ENCODE results near the gene EXOC4.
"Not testable (repeated sequence)": the region's sequence is repeated elsewhere in the genome, so short reads cannot be mapped to it uniquely, and the experiment has no call there.

Gene EXOC4

DNA sequence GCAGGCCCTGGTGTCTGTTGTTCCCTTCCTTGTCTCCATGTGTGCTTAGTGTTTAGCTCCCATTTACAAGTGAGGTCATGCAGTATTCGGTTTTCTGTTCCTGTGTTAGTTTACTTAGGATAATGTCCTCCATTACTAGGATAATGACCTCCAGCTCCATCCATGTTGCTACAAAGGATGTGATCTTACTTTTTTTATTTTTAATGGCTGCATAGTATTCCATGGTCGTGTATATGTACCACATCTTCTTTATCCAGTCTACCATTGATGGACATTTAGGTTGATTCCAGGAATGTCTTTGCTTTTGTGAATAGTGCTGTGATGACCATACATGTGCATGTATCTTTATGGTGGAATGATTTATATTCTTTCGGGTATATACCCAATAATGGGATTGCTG, 333.4 kb downstream of the EXOC4 start:
- DNase-seq: no peak

DNA sequence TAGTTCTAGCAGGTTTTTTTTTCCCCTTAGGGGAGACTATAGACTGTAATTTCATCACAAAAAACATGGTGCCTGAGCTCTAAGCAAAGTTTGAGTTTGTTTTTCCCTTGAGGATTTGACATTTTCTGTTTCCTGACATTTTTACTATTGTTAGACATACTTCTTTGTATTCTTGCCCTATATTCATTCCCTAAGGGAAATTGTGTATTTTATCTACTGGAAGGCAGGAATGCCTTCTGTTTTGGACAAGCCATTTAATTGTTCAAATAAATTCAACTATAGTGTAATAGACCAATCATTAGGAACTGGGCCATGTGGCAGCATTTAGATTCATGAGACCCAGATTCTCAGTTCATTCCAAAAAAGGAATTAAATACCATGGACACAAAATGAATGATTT, 335.0 kb downstream of the EXOC4 start:
- no peak for DNase-seq

DNA sequence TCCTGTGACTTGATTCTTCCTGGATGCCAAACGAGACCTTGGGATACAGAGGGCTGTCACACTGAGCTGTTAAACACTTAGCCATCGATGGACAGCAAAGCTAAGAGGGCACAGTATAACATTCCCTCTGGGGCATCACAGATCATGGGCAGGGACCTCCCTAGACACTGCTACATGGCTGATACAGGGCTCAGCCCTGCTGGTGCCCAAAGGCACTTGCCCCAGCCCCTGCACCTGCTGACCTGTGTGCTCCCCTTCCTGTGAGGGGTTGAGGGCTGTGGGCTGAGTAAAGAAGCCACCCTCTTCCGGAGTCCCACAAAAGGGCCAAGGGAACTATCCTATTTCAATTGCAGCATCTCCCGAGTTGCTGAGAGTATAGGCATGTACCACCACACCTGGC, 337.9 kb downstream of the EXOC4 start:
- no peak for DNase-seq

DNA sequence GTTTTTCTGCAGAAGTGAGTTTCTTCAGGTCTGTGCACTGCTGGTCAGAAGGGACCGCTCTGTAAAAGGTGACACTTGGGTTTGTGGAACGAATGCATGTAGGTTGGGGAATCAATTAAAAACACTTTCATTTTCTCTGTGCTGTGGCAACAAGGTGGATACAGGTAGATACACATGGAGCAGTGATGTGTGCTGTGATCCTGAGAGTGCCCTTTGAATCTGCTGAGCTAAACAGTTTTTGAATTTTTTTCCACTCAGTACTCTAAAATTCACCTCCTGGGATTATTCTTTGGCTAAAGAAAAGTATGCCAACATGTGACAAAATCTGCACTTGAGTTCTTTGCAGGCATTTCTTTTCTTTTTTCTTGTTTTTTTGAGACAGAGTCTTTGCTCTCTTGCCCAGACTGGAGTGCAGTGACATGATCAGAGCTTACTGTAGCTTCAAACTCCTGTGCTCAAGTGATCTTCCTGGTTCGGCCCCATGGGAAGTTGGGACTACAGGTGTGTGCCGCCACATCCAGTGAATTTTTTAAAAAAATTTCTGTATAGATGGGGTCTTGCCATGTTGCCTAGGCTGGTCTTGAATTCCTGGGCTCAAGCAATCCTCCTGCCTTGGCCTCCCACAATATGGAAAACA, 338.9 kb downstream of the EXOC4 start:
- no peak for DNase-seq

DNA sequence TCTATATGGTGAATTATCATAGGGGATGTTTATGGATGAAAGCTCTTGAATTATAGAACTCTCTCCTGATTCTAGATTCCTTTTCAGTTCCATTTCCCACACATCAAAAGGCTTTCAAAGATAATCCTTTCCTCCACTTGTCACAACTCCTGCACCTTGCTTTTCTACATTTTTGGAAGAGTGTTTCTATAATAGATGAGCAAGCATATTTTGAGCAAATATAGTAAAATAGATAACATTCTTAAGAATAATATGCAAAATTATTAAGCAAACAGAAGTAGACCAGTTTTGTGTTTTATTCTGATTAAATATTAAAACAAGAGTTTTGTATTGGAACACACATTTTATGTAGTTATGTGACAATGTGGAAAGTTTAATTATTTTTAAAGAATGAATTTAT, 340.7 kb downstream of the EXOC4 start:
- DNase-seq: no peak

DNA sequence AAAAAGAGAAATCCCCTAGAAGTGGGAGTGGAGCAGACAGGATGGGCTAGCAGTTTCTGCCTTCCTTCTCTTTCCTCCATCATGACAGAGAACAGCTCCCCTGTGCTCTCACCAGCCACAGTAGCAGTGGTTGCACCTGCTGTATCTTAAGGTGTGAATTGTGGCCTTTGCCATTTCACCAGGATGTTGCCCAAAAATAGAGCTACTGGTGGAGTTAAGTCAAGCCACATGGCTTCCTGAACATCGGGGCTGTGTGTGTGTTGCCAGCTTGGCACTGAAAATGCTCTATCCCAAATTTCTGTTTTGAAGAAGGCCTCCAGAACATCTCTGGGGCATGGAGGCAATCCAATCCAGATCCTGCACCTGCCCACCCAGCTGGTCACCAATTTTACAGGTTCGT, 348.7 kb downstream of the EXOC4 start:
- no peak for DNase-seq

DNA sequence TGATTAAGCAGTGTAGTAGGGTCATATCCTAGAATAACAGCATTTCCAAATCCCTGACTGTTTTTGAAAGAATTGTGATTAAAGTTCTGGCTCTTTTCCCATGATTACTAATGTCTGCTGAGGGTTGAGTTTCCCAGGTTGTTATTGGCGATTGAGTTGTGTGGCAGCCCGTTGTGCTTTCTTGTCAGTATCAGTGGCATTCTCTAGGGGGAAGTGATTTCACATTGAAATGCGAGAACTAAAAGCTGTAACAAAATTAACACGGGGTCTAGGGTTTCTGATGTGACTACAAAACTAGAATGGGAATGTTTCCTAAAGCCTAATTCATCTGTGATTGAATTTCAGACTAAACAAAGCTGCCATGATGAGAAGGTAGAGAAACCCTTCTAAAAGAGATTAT, 349.4 kb downstream of the EXOC4 start:
- no peak for DNase-seq

DNA sequence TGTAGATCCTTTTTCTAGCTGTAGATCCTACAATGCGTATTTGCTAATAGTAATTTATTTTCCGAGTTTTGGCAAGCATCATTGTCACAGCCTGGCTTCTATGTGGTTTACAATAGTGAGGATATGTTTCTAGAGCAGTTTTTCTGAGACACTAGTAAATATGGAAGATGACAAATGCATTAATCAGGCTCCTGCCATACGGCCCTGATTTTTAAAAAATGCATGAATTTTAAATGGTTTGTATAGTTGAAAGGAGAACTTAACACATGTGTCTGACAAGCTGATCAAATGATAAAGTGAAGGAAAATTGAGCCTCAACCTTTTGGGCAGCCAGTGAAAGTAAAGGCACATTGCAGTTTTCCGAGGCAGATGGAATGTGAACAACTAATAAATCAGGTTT, 354.1 kb downstream of the EXOC4 start:
- no peak for DNase-seq

DNA sequence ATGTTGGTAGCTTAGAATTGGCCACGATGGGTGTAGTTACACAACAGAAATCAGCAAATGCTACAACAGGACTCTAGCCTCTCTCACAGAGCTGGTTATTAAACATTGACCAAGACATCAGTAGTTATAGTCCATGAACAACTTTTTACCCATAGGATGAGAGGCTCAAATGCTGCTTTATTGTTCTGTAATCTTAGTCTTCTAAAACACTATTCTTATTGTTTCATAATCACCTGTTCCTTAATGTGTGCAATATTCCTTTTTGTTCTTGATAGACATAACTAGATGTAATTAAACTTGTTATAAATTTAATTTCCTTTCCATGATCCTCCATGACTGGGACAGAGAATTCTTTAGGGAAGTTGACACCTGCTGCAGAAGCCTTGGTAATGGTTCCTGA, 356.9 kb downstream of the EXOC4 start:
- DNase-seq: no peak

DNA sequence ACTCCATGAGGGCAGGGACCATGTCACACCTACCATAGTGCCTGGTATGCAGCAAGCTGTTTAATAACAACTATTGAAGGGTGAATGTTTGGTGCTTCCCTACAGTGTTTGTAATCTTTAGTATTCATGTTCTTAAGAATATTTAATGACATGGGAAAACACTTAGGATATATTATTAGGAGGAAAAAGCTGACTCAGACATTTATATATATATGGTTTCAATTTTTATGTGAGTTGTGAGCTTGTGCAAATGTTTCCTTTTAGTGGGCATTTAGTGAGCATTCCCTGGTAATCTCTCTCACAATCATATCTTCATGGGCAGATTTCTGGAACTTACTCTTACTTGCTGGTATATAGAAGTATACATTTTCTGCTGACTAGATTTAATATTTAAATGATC, 359.1 kb downstream of the EXOC4 start:
- DNase-seq: no peak

DNA sequence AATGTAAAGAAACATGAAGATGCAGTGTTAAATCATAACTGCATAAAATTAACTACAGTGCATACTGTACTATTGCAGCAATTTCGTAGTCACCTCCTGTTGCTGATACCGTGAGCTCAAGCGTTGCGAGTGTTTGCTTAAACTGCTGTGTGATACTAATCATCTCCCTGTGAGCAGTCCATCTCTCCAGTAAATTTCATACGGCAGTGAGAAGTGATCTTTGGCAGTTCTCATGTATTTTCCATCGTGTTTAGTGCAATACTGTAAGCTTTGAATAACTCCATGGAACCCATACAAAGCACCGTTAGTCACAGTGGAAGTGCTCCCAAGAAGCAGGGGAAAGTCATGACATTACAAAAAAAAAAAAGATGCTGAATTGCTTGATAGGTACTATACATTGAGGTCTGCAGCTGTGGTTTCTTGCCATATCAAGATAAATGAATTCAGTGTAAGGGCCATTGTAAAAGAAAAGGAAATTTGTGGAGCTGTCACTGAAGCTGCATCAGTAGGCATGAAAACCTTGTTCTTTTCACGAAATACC, 360.4 kb downstream of the EXOC4 start:
- DNase-seq: no peak

DNA sequence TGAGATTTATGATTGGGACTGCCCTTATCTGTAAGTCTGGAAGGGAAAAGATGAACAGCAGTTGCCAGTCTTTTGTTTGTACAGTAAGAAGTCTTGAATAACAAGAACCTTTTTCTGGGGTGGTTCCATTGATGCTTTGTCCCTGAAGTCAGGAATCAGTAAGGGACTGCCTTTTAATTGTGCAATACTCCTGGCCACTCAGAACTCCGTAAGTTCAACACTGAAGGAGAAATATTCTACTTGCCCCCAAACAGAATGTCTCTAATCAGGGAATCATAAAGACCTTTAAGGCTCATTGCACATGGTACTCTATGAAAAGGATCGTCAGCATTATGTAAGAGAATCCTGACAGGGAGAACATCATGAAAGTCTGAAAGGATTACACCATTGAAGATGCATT, 361.4 kb downstream of the EXOC4 start:
- DNase-seq: no peak

DNA sequence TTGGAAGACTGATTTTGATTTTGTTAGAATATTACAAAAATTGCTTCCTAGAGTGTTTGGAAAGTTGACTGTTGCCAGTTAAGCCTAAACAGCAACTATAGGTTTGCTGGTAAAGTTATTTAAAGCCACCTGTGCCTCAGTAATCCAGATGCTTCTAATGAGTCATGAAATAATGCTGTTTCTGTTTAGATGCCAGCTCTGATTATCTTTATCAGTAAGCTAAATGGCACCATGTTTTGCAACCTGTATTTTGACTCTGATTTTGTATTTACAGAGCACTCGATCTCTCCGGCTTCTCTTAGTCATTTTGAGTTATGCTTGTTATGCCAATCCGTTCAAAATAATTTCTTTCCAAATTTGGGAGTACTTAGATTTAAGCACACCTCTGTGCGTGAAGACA, 366.1 kb downstream of the EXOC4 start:
- DNase-seq: no peak

DNA sequence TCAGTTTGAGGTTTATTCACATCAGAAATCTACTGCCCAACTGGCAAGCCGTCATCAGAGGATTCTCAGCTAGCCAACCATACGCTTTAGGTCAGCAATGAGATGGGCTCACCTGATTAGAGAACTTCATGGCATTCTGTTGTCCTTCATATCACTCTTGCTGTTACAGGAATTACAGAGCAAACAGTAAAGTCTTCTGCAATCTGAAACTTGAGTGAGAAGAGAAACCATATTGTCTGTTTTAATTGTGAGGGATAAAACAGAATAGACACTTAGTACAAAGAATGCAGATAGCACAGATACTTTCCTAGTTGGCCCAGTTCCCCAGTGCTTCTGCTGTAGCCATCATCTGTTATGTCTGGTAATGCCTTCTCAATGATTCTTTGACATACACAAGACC, 366.6 kb downstream of the EXOC4 start:
- DNase-seq: no peak

DNA sequence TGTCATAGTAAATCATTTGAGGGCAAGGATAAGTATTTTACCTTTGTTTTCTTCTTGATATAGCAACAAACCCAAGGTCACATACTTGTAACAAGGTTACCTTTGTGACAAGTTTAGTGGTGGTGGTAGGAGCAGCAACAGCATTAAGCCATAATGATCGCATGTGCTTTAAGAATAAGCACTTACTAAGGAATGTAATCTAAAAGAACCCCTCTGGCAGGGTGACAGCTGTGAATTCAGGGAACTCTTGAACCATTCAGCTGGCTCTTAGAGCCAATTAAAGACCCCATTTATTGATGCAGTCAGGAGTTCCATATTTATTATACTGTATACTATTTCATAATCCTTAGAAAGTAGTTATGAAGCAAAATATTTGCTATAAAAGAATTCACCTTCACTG, 370.8 kb downstream of the EXOC4 start:
- no peak for DNase-seq

DNA sequence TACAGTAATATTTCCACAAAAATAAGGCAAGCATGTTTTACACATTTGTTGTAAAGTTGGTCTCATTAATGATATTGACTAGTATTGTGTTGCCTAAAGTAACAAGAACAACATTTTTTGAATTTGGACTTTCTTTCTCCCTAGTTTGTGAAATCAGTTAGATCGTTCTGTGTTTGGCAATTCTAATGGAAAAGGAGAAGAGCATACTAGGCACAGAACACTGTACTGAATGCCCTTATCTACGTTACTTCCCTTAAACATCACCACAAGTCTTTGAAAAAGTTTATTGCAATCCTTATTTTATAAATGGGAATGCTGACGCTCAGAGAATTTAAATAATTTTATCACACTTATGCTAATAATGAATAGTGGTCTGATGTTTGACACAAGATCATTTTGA, 372.2 kb downstream of the EXOC4 start:
- no peak for DNase-seq

DNA sequence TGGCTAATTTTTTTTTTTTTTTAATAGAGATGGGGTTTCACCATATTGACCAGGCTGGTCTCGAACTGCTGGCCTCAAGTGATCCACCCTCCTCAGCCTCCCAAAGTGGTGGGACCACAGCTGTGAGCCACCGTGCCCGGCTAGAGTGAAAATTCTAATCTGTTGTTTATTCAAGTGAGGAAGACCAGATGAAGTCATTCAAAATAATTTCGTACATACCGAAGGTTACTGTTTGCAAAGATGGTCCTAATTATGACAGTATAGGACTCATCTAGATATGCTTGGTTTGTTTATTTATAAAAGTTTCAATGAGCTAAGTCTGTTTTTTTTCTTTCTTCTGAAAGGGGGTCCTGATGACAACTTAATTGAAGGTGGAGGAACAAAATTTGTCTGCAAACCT, 376.8 kb downstream of the EXOC4 start:
- no peak for DNase-seq

DNA sequence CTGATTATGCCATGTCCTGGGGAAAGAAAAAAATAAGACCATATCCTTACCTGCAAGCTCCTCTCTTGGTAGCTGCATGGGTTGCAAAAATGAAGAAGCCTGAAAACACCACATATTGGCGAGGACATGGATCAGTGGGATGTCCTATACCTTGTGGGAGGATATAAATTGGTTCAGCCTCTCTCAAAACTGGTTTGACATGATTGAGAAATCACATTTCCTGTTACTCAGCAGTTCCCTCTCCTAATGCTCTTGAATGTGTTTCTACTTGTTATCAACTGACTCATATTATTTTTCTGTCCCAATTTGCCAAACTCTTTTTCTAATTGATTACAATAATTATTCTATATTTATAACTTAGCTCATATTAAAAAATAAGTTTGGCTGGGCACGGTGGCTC, 380.2 kb downstream of the EXOC4 start:
- no peak for DNase-seq

DNA sequence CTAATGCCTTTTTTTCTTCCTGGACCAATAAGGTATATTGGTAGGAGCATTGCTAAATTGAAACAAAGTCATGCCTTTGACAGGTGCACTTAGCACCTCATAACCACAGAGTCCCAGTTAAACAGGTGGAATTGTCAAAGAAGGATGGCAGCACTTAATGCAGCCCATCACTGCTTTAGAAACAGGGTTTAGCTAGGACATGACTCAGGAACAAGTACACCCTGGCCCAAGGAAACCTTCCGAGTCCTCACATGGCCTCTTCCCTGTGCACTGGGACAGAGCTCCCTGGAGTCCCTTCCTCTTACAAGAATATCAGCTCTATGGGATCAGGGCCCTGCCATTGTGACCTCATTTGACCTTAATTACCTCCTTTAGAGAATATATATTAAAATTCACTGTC, 382.7 kb downstream of the EXOC4 start:
- DNase-seq: no peak

DNA sequence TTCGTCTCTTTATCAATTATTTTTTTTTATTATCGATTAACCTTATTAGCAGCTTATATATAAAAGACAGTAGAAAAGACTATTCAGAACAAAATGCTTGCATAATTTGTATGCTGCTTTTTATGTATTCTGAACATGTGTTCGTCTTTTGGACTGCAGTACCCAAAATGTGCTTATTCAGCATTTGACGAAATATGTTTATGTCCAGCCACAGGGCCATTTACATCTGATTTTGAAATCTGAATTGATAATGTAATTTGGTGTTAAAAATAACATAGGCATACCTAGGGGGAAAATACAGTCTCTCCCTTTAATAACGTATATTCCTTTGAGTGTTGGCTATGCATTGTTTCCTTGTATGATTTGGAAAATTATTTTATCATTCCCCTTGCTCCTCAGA, 386.0 kb downstream of the EXOC4 start:
- DNase-seq: no peak

DNA sequence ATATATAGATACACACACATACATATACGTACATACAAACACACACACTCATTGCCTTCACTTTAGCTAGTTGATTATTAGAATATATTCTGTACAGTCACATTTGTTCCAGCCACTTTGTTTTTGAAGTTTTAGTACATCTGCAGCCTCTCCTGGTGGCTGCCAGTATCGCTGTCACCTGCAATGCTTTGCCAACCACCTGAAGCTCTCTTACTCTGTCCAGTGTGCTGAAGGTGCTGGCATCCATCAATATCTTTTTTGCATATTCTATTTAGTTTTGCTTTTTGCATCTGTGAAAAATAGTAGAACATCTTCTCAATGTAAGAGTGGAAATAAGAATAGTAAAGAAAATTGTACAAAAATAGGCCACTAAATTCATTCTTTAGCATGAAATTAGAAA, 388.6 kb downstream of the EXOC4 start:
- DNase-seq: no peak

DNA sequence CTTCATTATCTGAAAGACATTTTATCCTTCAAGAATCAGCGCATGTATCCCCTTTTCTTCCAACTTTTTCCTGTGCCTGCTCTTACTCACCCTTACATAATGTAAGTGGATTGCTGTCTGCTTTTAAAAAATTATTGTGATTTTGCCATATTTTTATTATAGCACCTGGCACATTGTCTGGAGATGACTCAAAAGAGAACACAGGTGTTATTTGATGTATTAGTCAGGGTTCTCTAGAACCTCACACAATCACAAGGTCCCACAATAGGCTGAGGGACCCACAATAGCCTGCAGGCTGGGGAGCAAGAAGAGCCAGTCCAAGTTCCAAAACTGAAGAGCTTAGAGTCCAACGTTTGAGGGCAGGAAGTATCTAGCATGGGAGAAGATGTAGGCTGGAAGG, 390.0 kb downstream of the EXOC4 start:
- no peak for DNase-seq

DNA sequence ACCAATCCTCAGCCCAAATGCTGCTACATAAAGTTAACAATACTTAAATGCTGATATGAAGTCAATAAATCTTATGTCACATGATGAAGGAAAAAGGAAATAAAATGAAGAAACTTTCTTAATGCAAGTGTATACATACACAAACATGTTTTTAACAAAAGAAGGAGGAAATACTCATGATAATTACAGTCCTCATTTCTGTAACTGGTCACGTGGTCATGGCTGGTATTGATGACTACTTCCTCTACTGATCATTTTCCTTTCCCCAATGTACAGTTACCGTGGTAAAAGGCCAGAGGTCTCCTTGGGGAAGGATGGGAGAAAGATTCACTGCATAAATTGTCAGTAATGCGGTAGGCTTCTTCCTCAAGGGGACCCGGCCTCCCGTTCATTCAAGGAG, 390.8 kb downstream of the EXOC4 start:
- not testable (repeated sequence) for DNase-seq

DNA sequence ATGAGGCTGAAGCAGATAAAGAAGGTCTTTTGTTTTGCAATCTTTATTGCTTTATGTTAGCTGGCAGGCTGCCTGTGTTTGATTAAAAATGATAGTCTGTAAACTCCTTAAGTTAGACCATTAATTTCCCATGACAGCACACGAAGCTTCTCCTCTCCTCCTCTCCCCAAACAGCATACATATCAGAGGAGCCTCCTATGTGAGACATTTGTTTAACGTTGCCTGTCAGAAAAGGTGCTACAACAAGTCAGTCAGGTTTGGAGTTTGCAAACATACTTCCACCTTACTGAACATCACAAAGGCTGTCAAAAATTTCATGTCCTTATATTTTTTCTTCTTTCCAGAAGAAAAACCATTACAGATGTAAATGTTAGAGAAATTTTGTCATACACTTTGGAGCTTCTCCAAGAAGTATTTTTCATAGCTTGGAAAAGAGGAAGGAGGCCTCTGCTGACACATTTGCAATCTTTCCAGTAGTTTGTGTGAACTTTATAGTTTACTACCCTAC, 393.1 kb downstream of the EXOC4 start:
- DNase-seq: no peak
